Psoas muscle (tissue), 8 donors: ENCODE data around the gene POR. TPM values are rescaled to one million over a fixed set of nuclear protein-coding genes. Genes with fewer than 3 reads are reported as not detected.

Source experiments
- ATAC-seq, 4 donors: fragments of 200-7000 bp; cut with Tn5 transposase; one replicate each; pipeline ENCODE4 v1.9.1; 2020; ENCODE audit warnings: moderate library complexity in 3 of 4, mild to moderate bottlenecking in 2 of 4
- DNase-seq, 2 donors: peaks; one replicate each; pipeline ENCODE4 v3.0.0-alpha.2; 2020
- H3K27ac ChIP-seq: fragments of 200-600 bp; one replicate; pipeline ENCODE4 v1.8.0; 2022
- H3K27me3 ChIP-seq, 3 donors: fragments of 200-600 bp in 1 of 3; one replicate each; pipeline versions ENCODE4 v1.6.1 to v1.8.0; 2013 to 2022; ENCODE audit warnings: low read length in 2 of 3, mild to moderate bottlenecking in 2 of 3, moderate library complexity in 1 of 3; ENCODE audit not compliant: insufficient read depth in 3 of 3
- H3K36me3 ChIP-seq, 2 donors: fragments of 200-600 bp in 1 of 2; one replicate each; pipeline versions ENCODE4 v1.6.1 to v1.8.0; 2013 to 2022; ENCODE audit warnings: low read depth in 1 of 2, mild to moderate bottlenecking in 1 of 2, moderate library complexity in 1 of 2; ENCODE audit not compliant: insufficient read depth in 1 of 2
- H3K4me1 ChIP-seq: fragments of 200-600 bp; one replicate; pipeline ENCODE4 v1.8.0; 2022
- H3K4me3 ChIP-seq: fragments of 200-600 bp; one replicate; pipeline ENCODE4 v1.8.0; 2022; ENCODE audit warnings: mild to moderate bottlenecking
- H3K9me3 ChIP-seq: fragments of 200-600 bp; one replicate; pipeline ENCODE4 v1.8.0; 2022
- CTCF ChIP-seq: fragments of 200-600 bp; IDR thresholded peaks from one replicate; pipeline ENCODE4 v1.8.0; 2022; ENCODE audit warnings: antibody characterized with exemption
- WGBS, 3 donors: extraction: QIAGEN DNeasy Blood & Tissue Kit; methylation state at CpG; one replicate each; pipeline versions ENCODE4 v1.1.6 to v1.1.7; 2013; 5-methylcytosine and 5-hydroxymethylcytosine counted together
- intact Hi-C, 2 donors: fragments of 100-400 bp; cut with DNase I; formaldehyde crosslinking; loops; one replicate each; pipeline versions ENCODE4 v1.11.0 to v1.14.2; 2022
- polyA plus RNA-seq, 3 donors: library from polyadenylated mRNA; stranded (reverse); fragments of 200-250 nt; gene quantifications; one replicate each; pipeline ENCODE4 v1.2.3, GENCODE V29; 2013
- total RNA-seq, 4 donors: library from RNA; stranded (reverse); fragmentation: NEBNext Ultra II Directional in 2 of 4; extraction: Animal tissue kit (Norgen Biotek cat#: 25700) in 2 of 4; gene quantifications; one replicate each; pipeline versions ENCODE4 v1.2.1 to v1.2.4, GENCODE V29; 2021 to 2023
- donor health status: healthy with polysubstance abuse.
- donor health status: DM: no; HTN: no; CAD: no; lungs with moderate emphysema.
- donor health status: Bipolar disorder and iron deficiency.
- donor health status: healthy.
- donor health status: DM: yes; HTN: yes; CAD: no.
- donor health status: DM: no; HTN: no; CAD: no.
- donor health status: DM: no; HTN: no; CAD: no.
- donor health status: DM: yes; HTN: yes; CAD: no.

The POR gene
- total and polyA plus RNA-seq, 7 donors = 48.8 to 288 (median 138) TPM

GRCh38 chr7:75948179-75948578, 33.2 kb downstream of the POR start:
- Histone ChIP-seq H3K9me3 (no peaks in the 10 kb centered on the region), H3K36me3 (peaks cover 0 to 4% of the 10 kb centered on the region in 2 donors), H3K27ac (peak overlapping the region; percentile 88), H3K27me3 (no peaks in the 10 kb centered on the region), H3K4me3 (no peak overlapping the region), H3K4me1 (peaks cover 70% of the 10 kb centered on the region)
- TF ChIP-seq CTCF = no peak
- 24 to 49% (median 25%) methylated on average over 9 of the region's 9 CpGs for WGBS, 3 donors
- ATAC-seq (peak in 2 of 4 donors; percentile 14), DNase-seq (peak in 1 of 2 donors; percentile 41)
- intact Hi-C loops = no loop called here

DNA sequence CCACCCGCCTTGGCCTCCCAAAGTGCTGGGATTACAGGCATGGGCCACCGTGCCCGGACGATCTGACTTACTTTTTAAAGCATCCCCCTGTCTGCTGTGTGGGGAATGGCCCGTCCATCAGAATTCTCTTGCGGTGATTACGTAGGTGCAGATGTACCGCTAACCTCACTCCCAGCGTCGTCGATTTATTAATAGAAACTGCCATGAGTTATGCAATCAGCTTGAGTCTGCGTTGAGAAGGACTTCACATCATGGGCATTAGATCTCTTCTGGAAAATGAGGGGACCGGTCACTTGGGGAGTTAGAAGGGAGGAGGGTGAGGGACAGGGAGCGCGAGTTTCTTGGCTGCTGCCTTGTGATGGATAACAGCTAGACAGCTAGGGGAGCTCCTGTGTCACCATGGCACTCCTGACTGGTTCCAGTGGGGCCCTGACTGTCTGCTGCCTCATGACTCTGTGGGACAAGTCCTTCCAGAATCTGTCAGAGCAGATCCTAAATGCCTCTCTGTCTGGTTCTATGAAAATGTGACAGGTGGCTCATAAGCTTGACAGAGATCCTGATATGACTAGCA, 35.2 kb downstream of the POR start:
- Histone ChIP-seq H3K27me3 (no peaks in the 10 kb centered on the region), H3K36me3 (peaks cover 4 to 14% of the 10 kb centered on the region in 2 donors), H3K27ac (peak overlapping the region; percentile 88), H3K4me1 (peaks cover 63% of the 10 kb centered on the region), H3K9me3 (no peaks in the 10 kb centered on the region), H3K4me3 (no peak overlapping the region)
- ATAC-seq (peak; percentile 70 to 79 (median 72)), DNase-seq (peak in 1 of 2 donors; percentile 69)
- intact Hi-C loops = loop anchor here in 1 of 2 donors (10.0 kb wide), 1 partner anchor 55 kb away; no protein-coding TSS in a partner anchor
- 34 to 50% (median 42%) methylated on average over 15 of the region's 15 CpGs for WGBS, 3 donors
- TF ChIP-seq CTCF = peak; percentile 30

DNA sequence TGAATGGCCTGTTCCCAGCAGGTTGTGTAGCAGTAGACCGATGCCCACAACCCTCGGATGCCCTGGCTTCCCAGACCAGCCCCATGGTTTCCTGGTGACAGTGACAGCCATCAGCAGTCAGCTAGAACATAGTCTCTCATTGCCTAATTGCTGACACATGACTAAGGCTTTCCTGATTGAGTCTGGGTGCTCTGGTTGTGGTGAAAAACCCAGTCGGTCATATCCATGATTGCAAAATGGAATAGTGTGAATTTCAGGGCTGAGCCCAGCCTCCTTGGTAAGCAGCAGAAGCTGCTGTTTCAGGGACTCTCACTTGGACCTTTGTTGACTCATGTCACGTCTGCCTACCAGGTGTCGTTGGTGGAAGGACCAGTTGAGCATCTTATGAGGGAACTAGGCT, 36.6 kb downstream of the POR start:
- WGBS, 3 donors = 69 to 78% (median 75%) methylated on average over 5 of the region's 5 CpGs
- Histone ChIP-seq H3K4me1 (peaks cover 64% of the 10 kb centered on the region), H3K36me3 (peaks cover 4 to 14% of the 10 kb centered on the region in 2 donors), H3K27me3 (no peaks in the 10 kb centered on the region), H3K27ac (peak overlapping the region; percentile 88), H3K4me3 (no peak overlapping the region), H3K9me3 (no peaks in the 10 kb centered on the region)
- ATAC-seq (peak; percentile 78 to 86 (median 82)), DNase-seq (peak; percentile 69 to 72)
- intact Hi-C loops = loop anchor here in 1 of 2 donors (10.0 kb wide), 1 partner anchor 53 kb away; no protein-coding TSS in a partner anchor
- TF ChIP-seq CTCF = no peak

- intact Hi-C loops = loop anchor here in 1 of 2 donors (10.0 kb wide), 1 partner anchor 51 kb away; no protein-coding TSS in a partner anchor
- H3K36me3 ChIP-seq = peaks cover 0 to 31% of the 10 kb centered on the region in 2 donors
- H3K9me3 ChIP-seq = no peaks in the 10 kb centered on the region
- peaks cover 52% of the 10 kb centered on the region for H3K4me1 ChIP-seq
- no peaks in the 10 kb centered on the region for H3K27me3 ChIP-seq
- no peak overlapping the region for H3K4me3 ChIP-seq
- ATAC-seq (no peak), DNase-seq (no peak)
- TF ChIP-seq CTCF = no peak
- no peak overlapping the region for H3K27ac ChIP-seq
- WGBS, 3 donors = 90 to 94% (median 93%) methylated on average over 7 of the region's 7 CpGs
These were observed 38.5 kb downstream of the POR start for GRCh38 chr7:75953431-75953830.
